HEK293T (cell line): Measurements from ENCODE around the gene FAM163B.

ENCODE experiments used
- CTCF ChIA-PET: fragments of 350-600 bp; formaldehyde crosslinking; extraction: SDS; loops from one replicate; lab custom pipeline; 2021; ENCODE audit warnings: antibody characterized with exemption, inconsistent platforms; lab: Yijun Ruan, JAX
- POLR2A ChIA-PET: fragments of 350-600 bp; formaldehyde crosslinking; extraction: SDS; loops from one replicate; lab custom pipeline; 2020; ENCODE audit warnings: antibody characterized with exemption, inconsistent platforms; lab: Yijun Ruan, JAX
- DNase-seq: peaks from one replicate; pipeline ENCODE4 v3.0.0; 2012; ENCODE audit warnings: mixed read lengths; ENCODE audit errors: extremely low spot score
- ARNT ChIP-seq: fragments of 450-650 bp; IDR thresholded peaks from 2 replicates; pipeline ENCODE4 v1.6.1; 2017; ENCODE audit warnings: mild to moderate bottlenecking
- BHLHE40 ChIP-seq: fragments of 450-650 bp; IDR thresholded peaks from 2 replicates; pipeline ENCODE4 v1.6.1; 2016; ENCODE audit warnings: mild to moderate bottlenecking, moderate library complexity, borderline replicate concordance
- CTBP1 ChIP-seq: fragments of 450-650 bp; IDR thresholded peaks from 2 replicates; pipeline ENCODE4 v1.6.1; 2016; ENCODE audit warnings: borderline replicate concordance
- ELF4 ChIP-seq: fragments of 450-650 bp; IDR thresholded peaks from 2 replicates; pipeline ENCODE4 v1.6.1; 2017; ENCODE audit warnings: antibody characterized with exemption
- FOXA1 ChIP-seq: fragments of 450-650 bp; IDR thresholded peaks from 2 replicates; pipeline ENCODE4 v1.6.1; 2016; ENCODE audit warnings: mild to moderate bottlenecking
- FOXK2 ChIP-seq: fragments of 450-650 bp; IDR thresholded peaks from 2 replicates; pipeline ENCODE4 v1.6.1; 2016; ENCODE audit warnings: mild to moderate bottlenecking
- FOXM1 ChIP-seq: fragments of 450-650 bp; IDR thresholded peaks from 2 replicates; pipeline ENCODE4 v1.6.1; 2017; ENCODE audit warnings: mild to moderate bottlenecking, borderline replicate concordance
- HDGF ChIP-seq: fragments of 450-650 bp; IDR thresholded peaks from 2 replicates; pipeline ENCODE4 v1.6.1; 2017; ENCODE audit warnings: antibody characterized with exemption, borderline replicate concordance
- L3MBTL2 ChIP-seq: fragments of 450-650 bp; conservative IDR thresholded peaks from 2 replicates; pipeline ENCODE4 v1.6.1; 2016; ENCODE audit warnings: mild to moderate bottlenecking
- LEF1 ChIP-seq: fragments of 450-650 bp; IDR thresholded peaks from 2 replicates; pipeline ENCODE4 v1.6.1; 2017; ENCODE audit warnings: mild to moderate bottlenecking, borderline replicate concordance
- NFRKB ChIP-seq: fragments of 450-650 bp; IDR thresholded peaks from 2 replicates; pipeline ENCODE4 v1.6.1; 2016; ENCODE audit warnings: mild to moderate bottlenecking, moderate library complexity
- PKNOX1 ChIP-seq: fragments of 450-650 bp; IDR thresholded peaks from 2 replicates; pipeline ENCODE4 v1.6.1; 2016
- SP1 ChIP-seq: fragments of 450-650 bp; IDR thresholded peaks from 2 replicates; pipeline ENCODE4 v1.6.1; 2017
- SUZ12 ChIP-seq: fragments of 450-650 bp; IDR thresholded peaks from 2 replicates; pipeline ENCODE4 v1.6.1; 2016; ENCODE audit warnings: mild to moderate bottlenecking
- TARDBP ChIP-seq: fragments of 450-650 bp; IDR thresholded peaks from 2 replicates; pipeline ENCODE4 v1.6.1; 2016
- ZNF384 ChIP-seq: fragments of 450-650 bp; IDR thresholded peaks from 2 replicates; pipeline ENCODE4 v1.6.1; 2016

Gene FAM163B

GRCh38 chr9:133579601-133580418 lies 29.4 kb downstream of the FAM163B start:
- POLR2A ChIA-PET, result no interaction called here

GRCh38 chr9:133578524-133579441 lies 30.4 kb downstream of the FAM163B start:
- DNase-seq, result no peak
- TF ChIP-seq TARDBP (no peak), FOXK2 (no peak), ELF4 (no peak), L3MBTL2 (no peak), SP1 (no peak), CTBP1 (no peak), FOXA1 (no peak), ZNF384 (no peak), HDGF (no peak), LEF1 (no peak), ARNT (no peak), PKNOX1 (no peak), FOXM1 (no peak), NFRKB (no peak)
- POLR2A ChIA-PET, result no interaction called here
- CTCF ChIA-PET, result no interaction called here

More at GRCh38 chr9:133579601-133580418, 29.4 kb downstream of the FAM163B start:
- CTCF ChIA-PET, result no interaction called here
- DNase-seq, result no peak
- TF ChIP-seq LEF1 (no peak), HDGF (no peak), BHLHE40 (no peak), FOXM1 (no peak), PKNOX1 (no peak), ARNT (no peak), NFRKB (no peak), ZNF384 (no peak), TARDBP (no peak), FOXA1 (no peak), CTBP1 (no peak), ELF4 (no peak), SUZ12 (no peak), L3MBTL2 (no peak), FOXK2 (no peak), SP1 (no peak)

GRCh38 chr9:133577737-133578112 lies 31.5 kb downstream of the FAM163B start:
- POLR2A ChIA-PET, result no interaction called here
- no peak for TF ChIP-seq BHLHE40
- no peak for TF ChIP-seq FOXK2
- no peak for TF ChIP-seq L3MBTL2
- TF ChIP-seq ARNT, result no peak
- TF ChIP-seq FOXA1, result no peak
- TF ChIP-seq PKNOX1, result no peak
- no peak for TF ChIP-seq CTBP1
- no peak for TF ChIP-seq LEF1
- no peak for TF ChIP-seq TARDBP
- TF ChIP-seq ELF4, result no peak
- TF ChIP-seq NFRKB, result no peak
- no peak for TF ChIP-seq ZNF384
- TF ChIP-seq HDGF, result no peak
- TF ChIP-seq SUZ12, result no peak
- no peak for TF ChIP-seq FOXM1
- no peak for TF ChIP-seq SP1
- CTCF ChIA-PET, result no interaction called here
- DNase-seq, result no peak

- TF ChIP-seq TARDBP, result no peak
- no peak for TF ChIP-seq BHLHE40
- ChIA-PET CTCF (no interaction called here), POLR2A (no interaction called here)
- DNase-seq, result no peak
Observed at GRCh38 chr9:133576875-133577736, 32.1 kb downstream of the FAM163B start.
